ENCODE data around the gene CAMK2G. TPM values are rescaled to one million over a fixed set of nuclear protein-coding genes. Genes with fewer than 3 reads are reported as not detected.

The CAMK2G gene
- total RNA-seq, 1 experiment from 2014 or later = 48.3 TPM

DNA sequence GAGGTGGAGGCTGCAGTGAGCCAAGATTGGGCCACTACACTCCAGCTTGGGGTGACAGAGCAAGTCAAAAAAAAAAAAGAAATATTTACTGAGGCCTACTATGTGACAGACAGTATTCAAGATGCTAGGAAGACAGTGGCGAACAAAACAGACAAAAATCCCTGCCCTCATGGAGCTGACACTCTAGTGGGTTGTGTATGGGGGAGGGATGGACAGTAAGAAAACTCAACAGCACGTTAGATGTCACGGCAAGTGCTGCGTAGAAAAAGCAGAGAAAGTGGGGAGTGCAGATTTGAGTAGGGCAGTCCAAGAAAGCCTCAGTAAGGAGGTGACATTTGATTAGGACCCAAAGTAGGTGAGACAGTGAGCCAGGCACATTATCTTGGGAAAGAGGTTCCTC is 10.1 kb downstream of the CAMK2G start:
- DNase-seq (ENCODE audit: low spot score) = no peak

DNA sequence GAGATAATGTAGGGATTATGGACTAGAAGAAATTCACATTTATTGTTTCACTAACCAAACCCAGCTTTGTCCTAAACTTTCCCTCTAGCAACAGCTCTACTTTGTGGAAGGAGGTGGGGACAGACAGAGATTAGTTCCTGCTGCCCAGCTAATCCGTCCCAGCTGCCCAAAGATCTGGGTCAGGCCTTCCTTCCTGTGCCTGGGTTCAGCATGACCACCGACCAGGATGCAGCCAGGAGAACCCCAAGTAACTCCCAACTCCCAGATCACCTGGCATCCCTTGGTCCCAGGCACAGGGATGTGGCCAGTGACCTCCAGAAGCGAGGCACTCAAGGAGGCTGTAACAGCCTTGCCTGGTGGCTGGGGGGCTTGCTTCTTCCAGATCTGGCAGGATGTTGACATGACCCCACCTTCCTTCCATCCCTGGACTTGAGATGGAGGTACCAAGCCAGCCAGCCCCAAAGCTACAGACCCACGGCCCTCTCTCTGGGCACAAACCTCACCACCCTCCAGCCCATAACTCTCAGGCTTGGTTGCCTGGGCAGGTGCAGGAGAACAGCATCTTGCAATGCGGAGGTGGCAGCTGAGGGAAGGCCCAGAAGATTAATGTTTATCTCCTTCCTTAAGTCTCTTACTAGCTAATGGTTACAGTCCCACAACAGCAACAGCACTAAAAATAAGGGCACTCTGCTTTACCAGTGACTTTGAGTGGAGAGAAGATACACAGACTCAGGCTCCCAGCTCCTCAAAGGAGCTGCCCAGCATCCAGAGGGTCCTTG is 11.1 kb downstream of the CAMK2G start:
- no peak for DNase-seq (ENCODE audit: low spot score)

DNA sequence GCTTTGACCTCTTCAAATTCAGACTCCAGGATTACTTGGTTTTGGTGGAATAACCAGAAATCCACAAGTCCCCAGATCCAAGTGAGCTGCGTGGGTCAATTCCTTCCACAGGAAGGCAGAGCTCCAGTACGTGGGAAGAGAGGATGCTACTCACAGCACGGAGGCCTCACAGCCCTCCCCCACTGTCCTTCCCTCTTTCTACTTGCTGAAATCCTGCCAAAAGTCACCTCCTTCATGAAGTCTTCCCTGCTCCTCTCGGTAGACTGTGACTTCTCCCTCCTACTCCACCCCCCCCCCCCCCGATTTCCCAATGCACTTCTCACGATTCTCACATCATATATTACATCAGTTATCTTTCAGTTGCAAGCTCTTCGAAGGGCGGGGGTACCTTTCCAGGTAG is 12.3 kb downstream of the CAMK2G start:
- DNase-seq (ENCODE audit: low spot score) = no peak

DNA sequence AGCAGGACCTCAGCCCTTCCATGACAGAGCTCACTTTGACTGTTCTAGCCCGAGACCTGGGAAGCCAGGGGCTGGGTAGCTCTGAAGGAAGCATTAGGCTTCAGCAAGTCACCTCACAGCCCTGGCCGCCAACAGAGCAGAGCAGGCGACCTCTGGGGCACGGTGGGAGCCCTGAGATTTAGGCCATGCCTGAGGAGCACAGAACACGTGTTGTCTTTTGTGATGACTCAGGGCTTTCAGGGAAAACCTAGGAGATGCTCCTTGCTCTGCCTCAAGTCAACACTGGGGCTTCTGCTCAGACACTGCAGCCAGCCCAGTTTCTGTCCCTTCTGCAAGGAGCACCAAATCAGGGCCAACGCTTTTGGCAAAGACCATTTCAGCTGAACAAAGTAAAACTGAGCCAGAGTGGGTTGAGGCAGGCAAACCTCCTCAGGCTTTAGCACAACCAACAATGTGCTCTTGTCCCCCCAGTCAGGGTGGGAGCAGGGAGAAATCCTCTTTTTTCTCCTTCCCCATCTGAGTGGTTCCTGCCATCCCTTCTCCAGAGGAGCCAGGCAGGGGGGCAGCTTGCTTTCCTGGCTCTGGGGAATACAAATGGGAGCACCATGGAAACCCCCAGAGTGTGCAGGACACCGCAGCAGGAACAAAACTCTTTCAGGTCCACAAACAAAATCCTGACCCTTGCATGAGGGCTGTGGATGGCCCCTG is 14.4 kb downstream of the CAMK2G start:
- no peak for DNase-seq (ENCODE audit: low spot score)

DNA sequence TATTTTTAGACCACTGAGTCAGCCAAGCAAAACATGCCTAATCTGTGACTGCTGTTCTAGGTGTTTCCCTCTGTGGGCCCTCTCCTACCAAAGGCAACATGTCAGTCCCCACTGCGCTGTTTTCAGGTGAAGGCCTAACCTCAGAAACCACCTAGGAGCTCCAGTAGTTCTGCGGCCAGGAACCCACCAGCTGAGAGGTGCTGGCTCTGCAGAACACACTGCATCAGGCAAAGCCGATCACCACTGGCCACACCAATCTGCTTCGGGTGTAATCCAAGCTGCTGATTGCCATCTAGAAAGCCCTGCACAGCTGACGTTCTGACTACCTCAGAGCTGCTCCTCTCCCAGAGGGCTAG is 14.9 kb downstream of the CAMK2G start:
- DNase-seq (ENCODE audit: low spot score) = no peak

DNA sequence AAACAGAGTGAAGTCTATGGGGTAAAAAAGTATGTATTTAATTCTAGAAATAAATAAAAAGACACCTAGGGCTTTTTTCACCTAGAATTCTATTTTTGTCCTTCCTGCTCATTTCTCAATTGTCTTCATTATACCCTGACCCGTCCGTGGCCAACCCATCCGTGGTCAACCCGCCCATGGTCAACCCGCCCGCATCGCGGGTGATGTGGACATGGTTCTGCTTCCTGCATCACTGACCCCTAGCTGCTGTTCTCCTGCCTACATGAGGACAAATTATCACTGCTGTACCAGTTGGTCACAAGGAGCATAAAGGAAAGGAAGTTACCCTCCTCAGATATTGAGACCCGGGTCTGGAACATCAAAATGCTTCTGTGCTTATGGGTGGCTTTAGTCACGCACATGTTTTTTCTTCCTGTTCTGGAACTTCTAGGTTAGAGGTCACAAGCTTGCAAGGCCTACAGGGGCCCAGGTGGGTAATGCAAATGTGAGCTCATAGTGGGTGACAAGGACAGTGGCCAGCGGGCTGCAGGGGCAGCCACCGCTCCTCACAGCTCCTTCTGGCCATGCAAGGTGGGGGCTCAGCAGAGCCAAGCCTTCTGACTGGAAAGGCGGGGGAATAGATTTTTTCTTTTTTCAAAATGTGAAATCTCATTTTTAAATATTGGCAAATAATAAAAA is 15.5 kb downstream of the CAMK2G start:
- DNase-seq (ENCODE audit: low spot score) = no peak

DNA sequence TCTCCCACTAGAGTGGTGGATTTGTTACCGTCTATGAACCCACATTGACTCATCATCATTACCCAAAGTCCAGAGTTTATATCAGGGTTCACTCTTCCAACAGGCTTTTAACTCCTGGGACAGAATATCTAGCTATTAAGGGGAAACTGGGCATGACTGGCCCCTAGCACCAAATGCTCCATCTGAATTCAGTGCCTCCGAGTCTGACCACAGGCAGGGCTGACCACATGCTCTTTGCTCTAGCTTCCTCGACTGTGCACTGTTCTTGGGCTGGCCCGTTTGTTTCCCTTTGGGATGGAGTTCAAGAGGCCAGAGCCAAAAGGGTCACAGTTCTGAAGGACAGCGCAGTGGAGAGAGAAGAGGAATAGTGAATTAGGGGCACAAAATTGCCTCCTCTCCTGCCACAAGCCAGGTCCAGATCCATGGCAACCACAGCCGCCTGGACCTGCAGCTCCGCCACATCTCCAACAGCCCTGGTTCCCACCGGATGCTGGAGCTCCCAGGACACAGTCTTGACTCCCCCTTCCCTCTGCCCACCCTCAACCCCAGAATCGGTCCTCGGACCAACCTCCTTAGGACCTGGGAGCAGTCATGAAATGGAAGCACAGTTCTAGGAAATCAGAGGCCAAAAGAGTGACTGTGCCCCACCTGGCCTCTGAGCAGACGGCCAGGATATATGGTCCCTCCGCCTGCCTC is 16.2 kb downstream of the CAMK2G start:
- no peak for DNase-seq (ENCODE audit: low spot score)

DNA sequence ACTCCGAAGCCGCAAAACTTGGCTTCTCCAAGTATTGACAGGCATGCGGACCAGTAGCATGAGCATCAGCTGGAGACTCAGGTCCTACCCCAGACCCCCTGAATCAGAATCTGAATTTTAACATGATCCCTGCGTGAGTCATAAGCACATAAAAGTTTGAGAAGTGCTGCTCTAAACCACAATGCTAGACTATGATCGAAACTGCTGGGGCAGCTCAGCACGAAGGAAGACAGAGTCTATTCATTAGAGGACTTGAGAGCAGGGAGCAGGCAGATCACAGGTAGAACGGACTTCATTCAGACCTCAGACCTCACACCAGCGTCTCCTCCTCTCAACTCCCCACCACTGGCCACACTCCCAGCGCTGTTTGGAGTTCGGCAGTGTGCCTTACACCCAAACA is 16.9 kb downstream of the CAMK2G start:
- DNase-seq (ENCODE audit: low spot score) = no peak

DNA sequence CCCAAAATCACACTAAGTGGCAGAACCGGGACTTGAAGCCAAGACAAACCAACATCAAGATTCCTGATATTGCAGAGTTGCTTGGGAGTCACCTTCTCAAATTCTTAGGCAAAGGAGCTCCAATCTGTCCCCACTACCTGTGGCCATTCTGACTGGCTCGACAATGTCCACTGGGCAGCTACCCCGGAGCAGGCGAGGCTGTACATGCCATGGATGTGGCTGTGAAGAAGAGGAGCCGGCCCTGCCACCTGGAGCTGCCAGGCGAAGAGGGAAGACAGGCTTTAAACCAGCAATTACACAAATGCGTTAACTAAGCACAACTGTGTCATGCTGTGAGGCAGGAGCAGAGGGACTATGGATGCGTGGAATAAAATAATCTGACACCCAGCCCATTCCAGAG is 18.1 kb downstream of the CAMK2G start:
- no peak for DNase-seq (ENCODE audit: low spot score)

DNA sequence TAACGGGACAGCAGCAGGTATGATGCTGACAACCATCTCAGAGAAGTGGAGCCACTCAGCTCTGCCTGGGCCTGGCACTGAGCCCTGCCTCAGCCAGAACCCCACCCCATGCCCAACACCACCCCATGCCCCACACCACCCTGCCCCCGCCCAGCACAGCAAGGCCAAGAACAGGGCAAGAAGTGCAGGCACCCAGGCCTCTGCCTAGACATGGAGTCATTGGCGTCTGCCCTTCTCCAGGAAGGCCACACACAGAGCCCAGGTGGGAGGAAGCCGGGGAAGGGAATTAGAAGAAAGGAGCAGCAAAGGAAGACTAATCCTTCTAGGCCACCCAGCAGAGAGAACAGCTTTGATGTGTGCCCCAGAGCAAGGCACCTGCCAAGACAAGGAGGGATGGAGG is 18.9 kb downstream of the CAMK2G start:
- DNase-seq (ENCODE audit: low spot score) = no peak

DNA sequence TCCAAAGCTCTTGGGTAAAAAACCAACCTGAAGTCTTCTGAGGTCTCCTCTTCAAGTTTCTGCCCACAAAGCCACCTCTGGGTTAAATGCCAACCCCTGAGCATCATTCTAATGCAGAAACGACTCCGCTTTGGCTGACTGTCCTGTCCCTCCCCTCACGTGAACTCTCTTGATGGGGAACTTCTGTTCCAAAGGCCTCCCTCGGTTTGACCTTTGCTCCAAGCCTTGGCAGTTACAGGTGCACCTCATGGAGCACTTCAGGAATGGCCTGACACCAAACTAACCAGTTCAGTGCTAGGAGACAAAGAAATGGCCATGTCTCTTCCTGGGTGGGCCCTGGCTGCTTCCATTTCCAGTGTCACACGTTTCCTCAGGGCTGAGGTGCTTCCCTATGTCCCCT is 20.0 kb downstream of the CAMK2G start:
- DNase-seq (ENCODE audit: low spot score) = no peak

DNA sequence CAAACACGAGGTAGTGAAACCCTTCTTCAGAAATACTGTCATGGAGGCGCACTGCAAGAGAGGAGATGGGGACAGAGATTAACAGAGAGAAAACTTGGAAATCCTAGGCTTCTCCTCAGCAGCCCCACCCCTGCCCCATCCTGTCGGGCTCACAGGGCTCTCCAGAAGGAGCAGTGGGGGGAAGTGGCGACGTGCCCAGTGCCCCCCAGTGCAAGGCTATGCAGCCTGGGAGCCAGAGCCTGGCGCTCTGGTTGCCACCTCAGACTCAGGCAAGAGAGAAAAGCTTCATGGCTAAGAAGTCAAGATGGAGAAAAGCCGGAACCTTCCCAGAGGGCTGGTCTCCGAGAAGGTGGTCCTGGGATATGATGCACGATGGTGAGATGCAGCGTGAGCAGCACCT is 21.2 kb downstream of the CAMK2G start:
- no peak for DNase-seq (ENCODE audit: low spot score)

DNA sequence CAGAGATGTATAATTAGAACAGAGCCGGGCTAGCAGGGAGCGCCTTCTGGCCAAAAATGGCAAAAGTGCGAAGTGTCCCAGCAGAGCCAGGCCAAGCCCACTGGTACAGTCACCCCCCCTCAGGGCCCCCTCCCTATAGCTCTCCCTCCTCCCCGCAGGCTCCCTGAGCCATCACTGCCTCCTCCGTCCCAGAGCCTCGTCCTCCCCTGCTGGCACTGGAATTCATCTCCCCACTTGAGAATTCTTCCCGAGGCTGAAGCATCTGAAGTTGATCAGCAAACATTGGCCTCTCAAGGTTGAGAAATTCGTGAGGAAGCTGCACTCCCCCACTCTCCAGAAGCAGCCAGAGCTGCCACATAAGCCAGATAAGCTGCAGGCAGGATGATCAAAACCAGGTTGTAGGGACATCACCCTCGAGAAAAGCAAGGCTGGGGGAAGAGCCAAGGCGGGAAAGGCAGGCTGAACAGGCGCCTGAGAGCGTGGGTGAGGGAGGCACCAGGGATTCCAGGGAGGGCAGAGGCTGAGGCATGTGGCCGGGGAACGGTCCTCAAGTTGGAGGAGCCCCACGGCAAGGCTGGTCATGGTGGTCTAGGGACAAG is 23.4 kb downstream of the CAMK2G start:
- no peak for DNase-seq (ENCODE audit: low spot score)

DNA sequence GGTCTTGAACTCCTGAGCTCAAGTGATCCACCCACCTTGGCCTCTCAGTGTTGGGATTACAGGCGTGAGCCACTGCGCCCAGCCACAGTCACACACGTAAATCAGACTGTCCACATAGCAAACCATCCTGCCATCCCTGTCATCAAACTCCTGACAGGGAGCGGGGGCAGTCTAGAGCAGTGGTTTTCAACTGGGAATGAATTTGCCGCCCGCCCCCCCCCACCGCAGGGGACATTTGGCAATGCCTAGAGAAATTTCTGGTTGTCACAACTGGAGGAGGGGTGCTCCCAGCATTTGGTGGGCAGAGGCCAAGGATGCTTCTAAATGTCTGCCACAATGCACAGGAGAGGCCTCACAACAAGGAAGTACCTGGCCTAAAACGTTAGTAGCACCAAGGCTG is 24.1 kb downstream of the CAMK2G start:
- no peak for DNase-seq (ENCODE audit: low spot score)

DNA sequence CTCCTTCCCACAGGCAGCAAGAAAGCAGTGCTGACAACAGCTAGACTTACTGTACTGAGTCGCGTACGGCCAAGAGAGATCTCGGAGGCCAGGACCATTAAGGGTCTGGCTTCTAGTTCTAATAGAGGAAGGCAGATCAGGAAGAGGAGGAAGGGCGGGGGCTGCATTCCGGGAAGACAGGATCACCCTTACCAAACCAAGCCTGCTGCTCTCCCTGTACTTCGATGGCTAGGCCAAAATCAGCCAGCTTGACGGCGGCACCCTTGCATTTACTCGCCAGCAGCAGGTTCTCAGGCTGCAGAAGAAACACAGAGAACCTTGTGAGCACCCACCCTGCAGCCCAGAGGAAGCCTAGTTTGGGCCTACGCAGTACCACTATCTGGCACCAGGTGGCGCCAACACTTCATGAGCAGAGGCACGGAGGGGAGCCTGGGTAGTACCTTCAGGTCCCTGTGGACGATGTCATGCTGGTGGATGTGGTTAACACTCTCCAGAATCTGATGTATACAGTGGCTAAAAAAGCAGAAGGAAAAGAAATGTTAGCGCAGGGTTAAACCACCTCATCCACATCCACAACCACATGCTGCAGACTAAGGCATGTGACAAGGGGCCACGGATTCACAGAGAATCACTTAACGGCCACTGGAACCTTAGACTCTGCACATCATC is 25.4 kb downstream of the CAMK2G start:
- DNase-seq (ENCODE audit: low spot score) = peak; percentile 90

DNA sequence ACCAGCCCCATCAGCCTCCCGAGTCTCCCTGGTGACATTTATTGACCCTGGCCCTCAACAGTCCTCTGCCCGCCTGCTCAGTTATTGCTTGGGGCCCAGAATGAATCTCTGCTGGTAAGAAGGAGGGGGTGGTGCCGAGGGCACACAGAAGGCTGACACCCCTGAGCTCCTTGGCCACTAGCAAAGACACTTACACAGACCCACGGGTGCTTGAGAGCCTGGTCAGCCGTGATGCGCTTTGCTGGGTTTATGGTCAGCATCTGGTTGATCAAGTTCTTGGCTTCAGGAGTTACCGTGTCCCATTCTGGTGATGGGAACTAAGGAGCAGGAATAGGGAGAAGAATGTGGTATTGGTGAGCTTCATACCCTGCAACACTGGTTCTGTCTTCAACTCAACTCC is 27.3 kb downstream of the CAMK2G start:
- DNase-seq (ENCODE audit: low spot score) = no peak

DNA sequence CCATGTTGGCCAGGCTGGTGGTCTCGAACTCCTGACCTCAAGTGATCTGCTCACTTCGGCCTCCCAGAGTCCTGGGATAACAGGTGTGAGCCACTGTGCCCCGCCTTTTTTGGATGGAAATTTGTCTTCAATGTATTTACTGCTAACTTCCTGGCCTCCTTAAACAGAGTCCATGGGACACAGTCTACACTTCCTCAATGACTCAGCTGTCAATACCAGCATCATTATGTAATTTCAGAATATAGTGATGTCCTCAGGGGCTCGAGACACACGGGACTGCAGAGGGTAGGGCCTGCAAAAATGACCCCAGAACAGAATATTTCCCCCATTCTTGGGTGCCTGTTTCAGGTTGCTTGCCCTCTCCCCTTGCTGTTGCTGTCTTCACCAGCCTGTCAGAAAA is 31.1 kb downstream of the CAMK2G start:
- no peak for DNase-seq (ENCODE audit: low spot score)

DNA sequence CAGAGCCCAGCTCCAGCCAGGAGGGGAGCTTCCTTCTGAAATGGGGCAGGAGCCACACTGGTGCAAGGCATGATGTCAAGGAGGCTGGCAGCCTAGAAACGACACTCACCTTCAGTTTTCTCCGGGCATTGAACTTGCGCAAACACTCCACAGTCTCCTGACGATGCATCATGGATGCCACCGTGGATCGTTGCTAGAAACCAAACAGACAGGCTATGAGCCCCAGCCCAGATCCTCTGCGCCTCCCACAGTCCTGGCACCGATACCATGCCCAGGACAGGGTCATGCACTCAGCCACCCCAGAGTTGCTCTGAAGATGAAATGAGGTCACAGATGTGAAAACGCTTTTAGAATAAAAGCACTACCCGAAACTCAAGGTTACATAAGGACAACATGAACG is 32.0 kb downstream of the CAMK2G start:
- DNase-seq (ENCODE audit: low spot score) = no peak

DNA sequence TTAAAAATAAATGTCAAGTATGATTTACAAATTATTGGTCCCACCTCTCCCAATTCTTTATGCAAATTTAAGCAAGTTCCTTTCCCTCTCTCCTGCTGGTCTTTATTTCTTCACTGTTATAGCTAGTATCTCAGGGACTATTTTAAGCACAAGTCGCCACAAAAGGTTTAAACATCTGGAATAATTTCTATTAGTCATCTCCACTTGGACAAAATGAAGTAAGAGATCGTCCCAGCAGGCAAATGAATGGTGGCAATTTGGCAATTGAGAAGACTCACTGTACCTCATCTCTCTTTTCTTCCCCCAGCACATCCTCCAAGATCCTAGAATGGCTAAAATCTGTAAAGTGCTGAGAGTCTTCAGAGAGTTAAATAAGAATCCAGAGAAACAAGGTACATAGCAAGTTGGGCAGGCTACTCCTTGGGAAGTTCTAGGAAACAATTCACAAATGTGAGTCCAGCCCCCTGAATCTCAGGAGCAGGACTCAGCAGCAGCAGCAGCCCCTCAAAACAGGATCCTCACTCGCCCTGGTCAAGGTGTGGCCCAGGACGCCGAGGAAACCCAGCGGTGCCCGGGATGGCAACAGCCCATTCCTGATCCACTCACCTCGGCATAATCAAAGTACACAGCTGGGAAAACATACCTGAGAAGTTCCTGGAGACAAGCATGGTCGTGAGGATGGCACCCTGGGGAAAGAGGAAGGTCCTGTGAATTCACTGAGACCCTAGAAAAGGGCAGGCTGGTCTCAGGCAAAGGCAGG is 32.6 kb downstream of the CAMK2G start:
- DNase-seq (ENCODE audit: low spot score) = no peak

DNA sequence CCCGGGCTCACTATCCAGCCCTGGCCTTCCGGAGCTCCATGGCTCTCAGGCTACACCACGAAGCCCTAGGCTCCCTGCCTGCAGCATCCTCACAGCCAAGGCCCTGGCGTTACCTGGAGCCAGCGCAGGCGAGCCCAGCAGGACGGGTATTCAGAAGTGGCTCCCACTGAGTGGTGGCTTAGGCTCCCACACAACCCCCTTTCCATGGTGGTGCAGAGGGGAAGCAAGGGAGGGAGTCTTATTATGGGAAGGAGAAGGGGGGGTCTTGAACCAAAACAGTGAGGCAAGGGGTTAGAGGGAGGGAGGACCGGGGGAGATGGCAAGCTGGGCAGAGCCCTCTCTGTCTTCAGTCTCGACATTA is 33.3 kb downstream of the CAMK2G start:
- DNase-seq (ENCODE audit: low spot score) = no peak
